SK-N-SH treated with all-trans-retinoic acid at 6 μM for 48 hours (cell line): ENCODE results near the gene VRTN.

ENCODE experiments used
- ATAC-seq: fragments of 200-7000 bp; cut with Tn5 transposase; 3 replicates; pipeline ENCODE4 v1.9.1; 2020; ENCODE audit warnings: mild to moderate bottlenecking, moderate library complexity
- ARNTL ChIP-seq: fragments of 450-650 bp; formaldehyde crosslinking; IDR thresholded peaks from 2 replicates; pipeline ENCODE4 v1.5.0; 2020; ENCODE audit warnings: low read depth, mild to moderate bottlenecking, moderate library complexity, borderline replicate concordance
- BACH2 ChIP-seq: fragments of 250-450 bp; sonication (Bioruptor Pico); IDR thresholded peaks from 2 replicates; pipeline ENCODE4 v1.9.0; 2021; ENCODE audit warnings: mild to moderate bottlenecking, borderline replicate concordance
- CSDC2 ChIP-seq: fragments of 250-450 bp; sonication (Bioruptor Pico); IDR thresholded peaks from 2 replicates; pipeline ENCODE4 v1.5.0; 2020; ENCODE audit warnings: mild to moderate bottlenecking, moderate library complexity
- ESRRG ChIP-seq: fragments of 250-450 bp; sonication (Bioruptor Pico); IDR thresholded peaks from 2 replicates; pipeline ENCODE4 v1.6.1; 2021; ENCODE audit warnings: mild to moderate bottlenecking
- GLIS3 ChIP-seq: fragments of 250-450 bp; sonication (Bioruptor Pico); IDR thresholded peaks from 2 replicates; pipeline ENCODE4 v1.5.0; 2020; ENCODE audit warnings: mild to moderate bottlenecking, moderate library complexity
- ISL1 ChIP-seq: fragments of 250-450 bp; sonication (Bioruptor Pico); IDR thresholded peaks from 2 replicates; pipeline ENCODE4 v2.1.2; 2022; ENCODE audit warnings: mild to moderate bottlenecking, moderate library complexity
- OSR1 ChIP-seq: fragments of 250-450 bp; sonication (Bioruptor Pico); IDR thresholded peaks from 2 replicates; pipeline ENCODE4 v1.8.0; 2022; ENCODE audit warnings: moderate library complexity, mild to moderate bottlenecking, inconsistent platforms
- PPARA ChIP-seq: fragments of 250-450 bp; sonication (Bioruptor Pico); IDR thresholded peaks from 2 replicates; pipeline ENCODE4 v1.5.0; 2020; ENCODE audit warnings: mild to moderate bottlenecking, borderline replicate concordance
- RARB ChIP-seq: fragments of 250-450 bp; sonication (Bioruptor Pico); IDR thresholded peaks from 2 replicates; pipeline ENCODE4 v1.8.0; 2021; ENCODE audit warnings: mild to moderate bottlenecking, moderate library complexity
- SNAI2 ChIP-seq: fragments of 250-450 bp; sonication (Bioruptor Pico); IDR thresholded peaks from 2 replicates; pipeline ENCODE4 v1.5.0; 2020; ENCODE audit warnings: mild to moderate bottlenecking, moderate library complexity
- TCF4 ChIP-seq: fragments of 250-450 bp; sonication (Bioruptor Pico); IDR thresholded peaks from 2 replicates; pipeline ENCODE4 v1.8.0; 2021; ENCODE audit warnings: mild to moderate bottlenecking, moderate library complexity, borderline replicate concordance
- TOX ChIP-seq: fragments of 250-450 bp; sonication (Bioruptor Pico); IDR thresholded peaks from 2 replicates; pipeline ENCODE4 v1.8.0; 2021; ENCODE audit warnings: mild to moderate bottlenecking, moderate library complexity, borderline replicate concordance
- ZC3H10 ChIP-seq: fragments of 250-450 bp; sonication (Bioruptor Pico); IDR thresholded peaks from 2 replicates; pipeline ENCODE4 v1.5.1; 2021; ENCODE audit warnings: mild to moderate bottlenecking, moderate library complexity
- ZFP3 ChIP-seq: fragments of 250-450 bp; sonication (Bioruptor Pico); IDR thresholded peaks from 2 replicates; pipeline ENCODE4 v1.5.0; 2020; ENCODE audit warnings: mild to moderate bottlenecking, moderate library complexity
- ZFP30 ChIP-seq: fragments of 450-650 bp; formaldehyde crosslinking; IDR thresholded peaks from 2 replicates; pipeline ENCODE4 v1.5.0; 2022; ENCODE audit warnings: mild to moderate bottlenecking, moderate library complexity
- ZNF565 ChIP-seq: fragments of 450-650 bp; formaldehyde crosslinking; conservative IDR thresholded peaks from 2 replicates; pipeline ENCODE4 v1.5.0; 2020; ENCODE audit warnings: low read depth, mild to moderate bottlenecking, moderate library complexity
- ZNF70 ChIP-seq: fragments of 450-650 bp; formaldehyde crosslinking; IDR thresholded peaks from 2 replicates; pipeline ENCODE4 v1.5.0; 2020; ENCODE audit warnings: mild to moderate bottlenecking, moderate library complexity
- ZNF8 ChIP-seq: fragments of 450-650 bp; formaldehyde crosslinking; IDR thresholded peaks from 2 replicates; pipeline ENCODE4 v1.5.0; 2020; ENCODE audit warnings: mild to moderate bottlenecking, moderate library complexity
- TF ChIP-seq, protein P1 (sequence below): fragments of 250-450 bp; sonication (Bioruptor Pico); IDR thresholded peaks from 2 replicates; pipeline ENCODE4 v1.8.0; 2020; ENCODE audit warnings: mild to moderate bottlenecking, moderate library complexity, borderline replicate concordance
- TF ChIP-seq, protein P2 (sequence below): fragments of 250-450 bp; sonication (Bioruptor Pico); IDR thresholded peaks from 2 replicates; pipeline ENCODE4 v1.5.1; 2021; ENCODE audit warnings: mild to moderate bottlenecking, moderate library complexity
- TF ChIP-seq, protein P3 (sequence below): fragments of 250-450 bp; sonication (Bioruptor Pico); IDR thresholded peaks from 2 replicates; pipeline ENCODE4 v1.8.0; 2021; ENCODE audit warnings: low read depth, mild to moderate bottlenecking, moderate library complexity, borderline replicate concordance
- TF ChIP-seq, protein P4 (sequence below): fragments of 250-450 bp; sonication (Bioruptor Pico); IDR thresholded peaks from 2 replicates; pipeline ENCODE4 v1.5.1; 2020; ENCODE audit warnings: low read depth, mild to moderate bottlenecking, moderate library complexity

Gene VRTN

DNA sequence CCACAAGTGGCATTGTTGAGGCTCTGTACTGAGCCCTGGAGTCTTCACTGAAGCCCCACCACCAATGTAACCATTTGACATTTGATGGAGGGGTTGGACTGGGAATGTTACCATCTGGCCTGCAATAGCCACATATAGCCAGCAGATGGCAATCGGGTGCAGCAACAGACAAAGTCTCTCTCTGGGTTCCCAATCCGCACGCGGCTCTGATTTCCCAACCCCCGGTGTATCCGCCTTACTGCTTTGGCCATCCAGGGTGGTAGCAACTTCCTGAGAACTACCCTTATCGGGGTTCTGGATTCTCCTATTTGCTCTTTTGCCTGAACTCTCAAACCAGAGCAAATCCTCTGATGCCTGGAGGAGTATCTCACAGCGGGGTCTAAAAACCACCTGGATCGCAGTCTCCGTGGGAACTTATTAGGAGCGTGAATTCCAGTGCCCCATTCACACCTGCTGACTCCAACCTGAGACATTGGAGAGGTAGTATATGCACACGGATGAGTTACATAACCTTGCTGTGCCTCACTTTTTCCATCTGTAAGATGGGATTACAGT is 14.2 kb downstream of the VRTN start:
- ATAC-seq, result peak; percentile 94
- TF ChIP-seq, protein P1, sequence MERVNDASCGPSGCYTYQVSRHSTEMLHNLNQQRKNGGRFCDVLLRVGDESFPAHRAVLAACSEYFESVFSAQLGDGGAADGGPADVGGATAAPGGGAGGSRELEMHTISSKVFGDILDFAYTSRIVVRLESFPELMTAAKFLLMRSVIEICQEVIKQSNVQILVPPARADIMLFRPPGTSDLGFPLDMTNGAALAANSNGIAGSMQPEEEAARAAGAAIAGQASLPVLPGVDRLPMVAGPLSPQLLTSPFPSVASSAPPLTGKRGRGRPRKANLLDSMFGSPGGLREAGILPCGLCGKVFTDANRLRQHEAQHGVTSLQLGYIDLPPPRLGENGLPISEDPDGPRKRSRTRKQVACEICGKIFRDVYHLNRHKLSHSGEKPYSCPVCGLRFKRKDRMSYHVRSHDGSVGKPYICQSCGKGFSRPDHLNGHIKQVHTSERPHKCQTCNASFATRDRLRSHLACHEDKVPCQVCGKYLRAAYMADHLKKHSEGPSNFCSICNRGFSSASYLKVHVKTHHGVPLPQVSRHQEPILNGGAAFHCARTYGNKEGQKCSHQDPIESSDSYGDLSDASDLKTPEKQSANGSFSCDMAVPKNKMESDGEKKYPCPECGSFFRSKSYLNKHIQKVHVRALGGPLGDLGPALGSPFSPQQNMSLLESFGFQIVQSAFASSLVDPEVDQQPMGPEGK (CRISPR knock-in tag), result no peak
- TF ChIP-seq ZFP30 (no peak), ZFP3 (CRISPR knock-in tag) (no peak)

DNA sequence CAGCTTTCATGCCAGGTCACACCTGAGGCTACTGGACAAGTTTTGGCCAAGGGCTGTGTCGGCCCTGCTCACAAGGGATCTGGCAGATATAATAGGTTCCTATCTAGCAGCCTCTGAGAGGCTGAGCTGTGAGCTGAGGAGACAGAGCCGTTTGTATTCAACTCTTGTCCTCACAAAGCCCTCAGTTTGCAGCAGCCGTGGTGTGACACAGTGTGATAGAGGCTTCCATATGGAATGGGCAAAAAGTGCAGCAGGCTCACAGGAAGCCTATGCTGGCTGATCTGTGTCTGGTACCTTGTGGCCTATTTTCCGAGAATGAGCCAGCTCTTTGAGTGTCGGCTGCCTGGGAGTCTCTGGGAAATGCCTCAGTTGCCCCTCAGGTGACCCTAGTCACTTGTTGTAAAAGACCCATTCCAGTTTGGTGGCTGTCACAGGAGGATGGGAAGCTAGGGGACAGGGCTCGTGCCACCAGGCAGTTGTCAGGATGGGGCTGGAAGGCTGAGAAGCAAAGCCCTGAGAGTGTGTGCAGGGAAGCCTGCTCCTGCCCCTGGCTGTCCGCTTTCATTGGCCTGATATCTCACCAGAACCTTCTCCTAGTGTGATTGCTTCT is 16.1 kb downstream of the VRTN start:
- ATAC-seq, result no peak
- TF ChIP-seq SNAI2 (CRISPR knock-in tag) (no peak), ISL1 (CRISPR knock-in tag) (no peak), ZNF70 (CRISPR knock-in tag) (no peak)

DNA sequence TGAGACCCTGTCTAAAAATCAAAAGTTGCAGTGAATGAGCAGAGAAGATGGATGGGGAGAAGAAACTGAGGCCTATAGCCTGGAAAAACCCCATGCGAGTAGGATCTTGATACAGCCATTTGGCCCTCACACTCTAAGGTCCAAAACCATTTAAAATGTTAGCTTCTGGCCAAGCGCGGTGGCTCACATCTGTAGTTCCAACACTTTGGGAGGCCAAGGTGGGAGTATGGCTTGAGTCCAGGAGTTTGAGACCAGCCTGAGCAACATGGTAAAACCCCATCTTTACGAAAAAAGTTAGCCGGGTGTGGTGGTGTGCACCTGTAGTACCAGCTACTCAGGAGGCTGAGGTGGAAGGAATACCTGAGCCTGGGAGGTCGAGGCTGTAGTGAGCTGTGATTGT is 19.8 kb downstream of the VRTN start:
- no peak for ATAC-seq
- no peak for TF ChIP-seq ARNTL (CRISPR knock-in tag)
- no peak for TF ChIP-seq SNAI2 (CRISPR knock-in tag)
- no peak for TF ChIP-seq GLIS3 (CRISPR knock-in tag)
- no peak for TF ChIP-seq RARB (CRISPR knock-in tag)
- TF ChIP-seq, protein P2, sequence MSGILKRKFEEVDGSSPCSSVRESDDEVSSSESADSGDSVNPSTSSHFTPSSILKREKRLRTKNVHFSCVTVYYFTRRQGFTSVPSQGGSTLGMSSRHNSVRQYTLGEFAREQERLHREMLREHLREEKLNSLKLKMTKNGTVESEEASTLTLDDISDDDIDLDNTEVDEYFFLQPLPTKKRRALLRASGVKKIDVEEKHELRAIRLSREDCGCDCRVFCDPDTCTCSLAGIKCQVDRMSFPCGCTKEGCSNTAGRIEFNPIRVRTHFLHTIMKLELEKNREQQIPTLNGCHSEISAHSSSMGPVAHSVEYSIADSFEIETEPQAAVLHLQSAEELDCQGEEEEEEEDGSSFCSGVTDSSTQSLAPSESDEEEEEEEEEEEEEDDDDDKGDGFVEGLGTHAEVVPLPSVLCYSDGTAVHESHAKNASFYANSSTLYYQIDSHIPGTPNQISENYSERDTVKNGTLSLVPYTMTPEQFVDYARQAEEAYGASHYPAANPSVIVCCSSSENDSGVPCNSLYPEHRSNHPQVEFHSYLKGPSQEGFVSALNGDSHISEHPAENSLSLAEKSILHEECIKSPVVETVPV (CRISPR knock-in tag), result no peak
- TF ChIP-seq, protein P1 (CRISPR knock-in tag), result no peak
- no peak for TF ChIP-seq BACH2 (CRISPR knock-in tag)
- TF ChIP-seq ZC3H10 (CRISPR knock-in tag), result no peak
- TF ChIP-seq ZFP30, result no peak
- no peak for TF ChIP-seq ZNF70 (CRISPR knock-in tag)
- TF ChIP-seq, protein P3, sequence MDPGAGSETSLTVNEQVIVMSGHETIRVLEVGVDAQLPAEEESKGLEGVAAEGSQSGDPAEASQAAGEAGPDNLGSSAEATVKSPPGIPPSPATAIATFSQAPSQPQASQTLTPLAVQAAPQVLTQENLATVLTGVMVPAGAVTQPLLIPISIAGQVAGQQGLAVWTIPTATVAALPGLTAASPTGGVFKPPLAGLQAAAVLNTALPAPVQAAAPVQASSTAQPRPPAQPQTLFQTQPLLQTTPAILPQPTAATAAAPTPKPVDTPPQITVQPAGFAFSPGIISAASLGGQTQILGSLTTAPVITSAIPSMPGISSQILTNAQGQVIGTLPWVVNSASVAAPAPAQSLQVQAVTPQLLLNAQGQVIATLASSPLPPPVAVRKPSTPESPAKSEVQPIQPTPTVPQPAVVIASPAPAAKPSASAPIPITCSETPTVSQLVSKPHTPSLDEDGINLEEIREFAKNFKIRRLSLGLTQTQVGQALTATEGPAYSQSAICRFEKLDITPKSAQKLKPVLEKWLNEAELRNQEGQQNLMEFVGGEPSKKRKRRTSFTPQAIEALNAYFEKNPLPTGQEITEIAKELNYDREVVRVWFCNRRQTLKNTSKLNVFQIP (CRISPR knock-in tag), result no peak
- no peak for TF ChIP-seq TOX (CRISPR knock-in tag)
- TF ChIP-seq OSR1 (CRISPR knock-in tag), result no peak
- TF ChIP-seq CSDC2 (CRISPR knock-in tag), result no peak
- TF ChIP-seq ZNF565 (CRISPR knock-in tag), result no peak
- no peak for TF ChIP-seq ISL1 (CRISPR knock-in tag)
- no peak for TF ChIP-seq ZNF8 (CRISPR knock-in tag)
- no peak for TF ChIP-seq ZFP3 (CRISPR knock-in tag)
- TF ChIP-seq PPARA (CRISPR knock-in tag), result no peak
- TF ChIP-seq TCF4, result no peak
- TF ChIP-seq, all 23 proteins: peak for 0

DNA sequence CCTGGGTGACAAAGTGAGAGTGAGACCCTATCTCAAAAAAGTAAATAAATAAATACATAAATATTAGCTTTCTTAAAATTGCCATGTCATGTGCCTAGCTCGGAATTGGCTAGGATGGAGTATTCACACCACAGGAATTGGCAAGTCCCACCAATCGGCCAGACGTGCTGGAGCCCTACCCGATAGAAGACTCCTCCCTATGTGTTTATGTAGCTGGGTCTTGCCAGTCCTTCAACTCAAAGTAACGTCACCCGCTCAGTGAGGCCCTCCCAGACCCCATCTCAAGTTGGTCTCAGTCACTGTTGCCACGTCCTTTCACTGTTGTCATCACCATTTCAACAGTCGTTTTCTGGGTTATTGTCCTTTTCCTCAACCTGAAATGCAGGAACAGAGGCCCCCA is 20.2 kb downstream of the VRTN start:
- TF ChIP-seq ZNF565 (CRISPR knock-in tag), result no peak
- TF ChIP-seq, protein P1 (CRISPR knock-in tag), result no peak
- no peak for TF ChIP-seq CSDC2 (CRISPR knock-in tag)
- TF ChIP-seq, protein P2 (CRISPR knock-in tag), result no peak
- TF ChIP-seq ZC3H10 (CRISPR knock-in tag), result no peak
- TF ChIP-seq ESRRG (CRISPR knock-in tag), result no peak
- no peak for TF ChIP-seq BACH2 (CRISPR knock-in tag)
- TF ChIP-seq, protein P4, sequence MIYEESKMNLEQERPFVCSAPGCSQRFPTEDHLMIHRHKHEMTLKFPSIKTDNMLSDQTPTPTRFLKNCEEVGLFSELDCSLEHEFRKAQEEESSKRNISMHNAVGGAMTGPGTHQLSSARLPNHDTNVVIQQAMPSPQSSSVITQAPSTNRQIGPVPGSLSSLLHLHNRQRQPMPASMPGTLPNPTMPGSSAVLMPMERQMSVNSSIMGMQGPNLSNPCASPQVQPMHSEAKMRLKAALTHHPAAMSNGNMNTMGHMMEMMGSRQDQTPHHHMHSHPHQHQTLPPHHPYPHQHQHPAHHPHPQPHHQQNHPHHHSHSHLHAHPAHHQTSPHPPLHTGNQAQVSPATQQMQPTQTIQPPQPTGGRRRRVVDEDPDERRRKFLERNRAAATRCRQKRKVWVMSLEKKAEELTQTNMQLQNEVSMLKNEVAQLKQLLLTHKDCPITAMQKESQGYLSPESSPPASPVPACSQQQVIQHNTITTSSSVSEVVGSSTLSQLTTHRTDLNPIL (CRISPR knock-in tag), result no peak
- TF ChIP-seq ARNTL (CRISPR knock-in tag), result no peak
- no peak for TF ChIP-seq ZFP3 (CRISPR knock-in tag)
- TF ChIP-seq ZNF8 (CRISPR knock-in tag), result no peak
- no peak for ATAC-seq
